ENCODE results near the gene LRRC8C. TPM values are rescaled to one million over a fixed set of nuclear protein-coding genes. Genes with fewer than 3 reads are reported as not detected.

LRRC8C gene
- total and polyA plus RNA-seq, 2 of the 8 experiments (the other 6 are each of a cell fraction or from before 2014, with no cell fraction given): 1.1 to 2.1 TPM

GRCh38 chr1:89671775-89672488 lies 39.0 kb downstream of the LRRC8C start:
- Histone ChIP-seq H3K23ac (ENCODE audit: insufficient read length) (no peak overlapping the region), H2BK12ac (ENCODE audit: low read depth, low read length) (no peak overlapping the region), H3K9ac (replicated peaks in 1 of 4; ENCODE audit: extremely low read depth in 1 of 4, low read depth in 3 of 4, low read length in 3 of 4) (no peak overlapping the region), H2BK120ac (replicated peaks; ENCODE audit: low read depth, low read length) (no peak overlapping the region), H3K79me2 (ENCODE audit: control insufficient read depth in 1 of 2, insufficient read depth in 2 of 2, low read length in 2 of 2) (no peaks in the 10 kb centered on the region), H4K5ac (ENCODE audit: insufficient read length, low read depth, low read length) (no peak overlapping the region), H3K9me3 (ENCODE audit: insufficient read depth in 2 of 2, low read depth in 1 of 2, low read length in 1 of 2) (no peaks in the 10 kb centered on the region), H2AK5ac (ENCODE audit: low read depth, low read length) (no peak overlapping the region), H3K27me3 (replicated peaks in 1 of 4; ENCODE audit: control insufficient read depth in 3 of 4, extremely low read depth in 1 of 4, insufficient read depth in 3 of 4, low read length in 3 of 4) (no peaks in the 10 kb centered on the region), H2BK15ac (ENCODE audit: low read length) (no peak overlapping the region), H3K4me2 (ENCODE audit: insufficient read depth in 1 of 2, low read depth in 2 of 2, low read length in 2 of 2) (no peak overlapping the region), H3K18ac (ENCODE audit: extremely low read depth, low read length) (no peak overlapping the region), H4K20me1 (replicated peaks in 1 of 2; ENCODE audit: control insufficient read depth in 1 of 2, insufficient read depth in 2 of 2, low read length in 2 of 2) (no peaks in the 10 kb centered on the region), H3K79me1 (ENCODE audit: low read depth, low read length) (no peaks in the 10 kb centered on the region), H3K14ac (ENCODE audit: insufficient read length) (no peak overlapping the region), H2BK5ac (ENCODE audit: low read depth, low read length) (no peak overlapping the region), H3K36me3 (ENCODE audit: control insufficient read depth in 2 of 4, insufficient read depth in 4 of 4, low read length in 3 of 4) (no peaks in the 10 kb centered on the region), H4K91ac (replicated peaks; ENCODE audit: insufficient read length, low read length) (no peak overlapping the region), H3K56ac (replicated peaks; ENCODE audit: insufficient read length, low read depth, low read length) (no peak overlapping the region), H2BK20ac (ENCODE audit: low read length) (no peak overlapping the region), H4K8ac (ENCODE audit: extremely low read depth, insufficient read depth, low read length) (no peak overlapping the region), H3K23me2 (ENCODE audit: low read depth, low read length) (no peaks in the 10 kb centered on the region), H3K4me3 (ENCODE audit: extremely low read depth in 1 of 4, insufficient read depth in 2 of 4, low read depth in 3 of 4, low read length in 4 of 4) (no peak overlapping the region), H2AFZ (ENCODE audit: low read length) (no peak overlapping the region), H3K4ac (replicated peaks; ENCODE audit: insufficient read length, low read depth, low read length) (no peak overlapping the region), H3K4me1 (replicated peaks in 1 of 4; ENCODE audit: control insufficient read depth in 3 of 4, insufficient read depth in 4 of 4, low read length in 3 of 4) (no peaks in the 10 kb centered on the region), H3K27ac (ENCODE audit: low read depth, low read length) (no peak overlapping the region)
- no peak for DNase-seq (ENCODE audit: low read depth in 1 of 2, low spot score in 2 of 2)
- no peak for FAIRE-seq
- CTCF ChIA-PET (ENCODE audit: partially characterized antibody): interaction anchor here (1.2 kb wide), 1 partner anchor 374 kb away, joined by 3 read pairs; no protein-coding TSS in a partner anchor
- POLR2A ChIA-PET (ENCODE audit: partially characterized antibody): no interaction called here
- no peak for TF ChIP-seq RBBP5 (IDR thresholded peaks at IDR 0.05; ENCODE audit: borderline replicate concordance, low read depth, low read length)
- 65% methylated on average over 4 of the region's 4 CpGs; no CpG with 5 or more reads in 1 of the 2 experiments for WGBS, 2 experiments (ENCODE audit: extremely low coverage in 1 of 2, insufficient coverage in 1 of 2, insufficient read length in 1 of 2, insufficient replicate concordance in 2 of 2, low coverage in 1 of 2, low lambda C conversion rate in 2 of 2, missing lambda C conversion rate in 1 of 2)

All from H1 (cell line).